Lower leg skin (tissue), 4 donors: ENCODE measurements around the gene AURKA. TPM values are rescaled to one million over a fixed set of nuclear protein-coding genes. Genes with fewer than 3 reads are reported as not detected.

Source experiments
- DNase-seq, 2 donors: peaks; one replicate each; pipeline ENCODE4 v3.0.0-alpha.2; 2019; ENCODE audit warnings: low spot score in 2 of 2
- H3K4me3 ChIP-seq: fragments of 200-600 bp; sonication (generic); 2 replicates; pipeline ENCODE4 v1.5.1; 2017; ENCODE audit warnings: mild to moderate bottlenecking, low read depth; ENCODE audit not compliant: poor library complexity, severe bottlenecking
- POLR2A ChIP-seq, 2 donors: fragments of 450-650 bp; IDR thresholded peaks; one replicate each; pipeline ENCODE4 v1.6.1; 2016 to 2017; ENCODE audit warnings: antibody characterized with exemption in 2 of 2, mild to moderate bottlenecking in 1 of 2, moderate library complexity in 1 of 2
- WGBS, 2 donors: methylation state at CpG; one replicate each; pipeline ENCODE4 v1.1.5; 2018; 5-methylcytosine and 5-hydroxymethylcytosine counted together
- intact Hi-C: fragments of 100-400 bp; cut with DNase I; formaldehyde crosslinking; loops from one replicate; pipeline ENCODE4 v1.15.0; 2023; ENCODE audit warnings: low total_unique reads
- total RNA-seq, 4 donors: library from RNA; depleted of rRNA; stranded (reverse); fragments of >200 nt; gene quantifications; one replicate each; pipeline ENCODE4 v1.1.0, GENCODE V29; 2016
- TF ChIP-seq, protein P1 (sequence below), 3 donors: fragments of 450-650 bp; IDR thresholded peaks; one replicate each; pipeline ENCODE4 v1.5.1; 2016; ENCODE audit warnings: antibody characterized with exemption in 3 of 3, mild to moderate bottlenecking in 3 of 3, moderate library complexity in 2 of 3

AURKA gene
- total RNA-seq, 4 donors from 2014 or later = 3.9 to 8.7 (median 5.9) TPM

DNA sequence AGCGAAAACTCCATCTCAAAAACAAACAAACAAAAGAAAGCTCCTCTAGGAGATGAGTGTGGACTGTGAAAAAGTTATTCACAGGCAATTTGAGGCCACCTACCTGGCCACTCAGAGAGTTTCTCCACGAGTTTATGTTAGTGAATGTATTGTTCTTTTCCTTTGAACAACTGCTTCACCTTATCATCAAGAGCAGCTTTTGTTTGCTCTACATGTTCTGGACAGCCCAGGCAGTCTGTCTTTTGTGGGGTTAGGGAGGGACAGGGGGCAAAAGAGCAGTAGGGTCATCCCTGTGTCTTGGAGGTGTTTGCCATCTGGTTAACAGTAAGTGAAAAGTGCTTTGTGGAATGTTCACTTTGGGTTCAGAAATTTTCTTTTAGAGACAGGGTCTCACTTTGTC is 28.0 kb upstream of the AURKA start:
- WGBS, 2 donors = 91 to 93% methylated on average over 2 of the region's 2 CpGs
- intact Hi-C loops = no loop called here
- no peak for TF ChIP-seq POLR2A (IDR thresholded peaks at IDR 0.05)
- TF ChIP-seq, protein P1, sequence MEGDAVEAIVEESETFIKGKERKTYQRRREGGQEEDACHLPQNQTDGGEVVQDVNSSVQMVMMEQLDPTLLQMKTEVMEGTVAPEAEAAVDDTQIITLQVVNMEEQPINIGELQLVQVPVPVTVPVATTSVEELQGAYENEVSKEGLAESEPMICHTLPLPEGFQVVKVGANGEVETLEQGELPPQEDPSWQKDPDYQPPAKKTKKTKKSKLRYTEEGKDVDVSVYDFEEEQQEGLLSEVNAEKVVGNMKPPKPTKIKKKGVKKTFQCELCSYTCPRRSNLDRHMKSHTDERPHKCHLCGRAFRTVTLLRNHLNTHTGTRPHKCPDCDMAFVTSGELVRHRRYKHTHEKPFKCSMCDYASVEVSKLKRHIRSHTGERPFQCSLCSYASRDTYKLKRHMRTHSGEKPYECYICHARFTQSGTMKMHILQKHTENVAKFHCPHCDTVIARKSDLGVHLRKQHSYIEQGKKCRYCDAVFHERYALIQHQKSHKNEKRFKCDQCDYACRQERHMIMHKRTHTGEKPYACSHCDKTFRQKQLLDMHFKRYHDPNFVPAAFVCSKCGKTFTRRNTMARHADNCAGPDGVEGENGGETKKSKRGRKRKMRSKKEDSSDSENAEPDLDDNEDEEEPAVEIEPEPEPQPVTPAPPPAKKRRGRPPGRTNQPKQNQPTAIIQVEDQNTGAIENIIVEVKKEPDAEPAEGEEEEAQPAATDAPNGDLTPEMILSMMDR (IDR thresholded peaks at IDR 0.05) = no peak
- no peak for DNase-seq
- no peak overlapping the region for H3K4me3 ChIP-seq

DNA sequence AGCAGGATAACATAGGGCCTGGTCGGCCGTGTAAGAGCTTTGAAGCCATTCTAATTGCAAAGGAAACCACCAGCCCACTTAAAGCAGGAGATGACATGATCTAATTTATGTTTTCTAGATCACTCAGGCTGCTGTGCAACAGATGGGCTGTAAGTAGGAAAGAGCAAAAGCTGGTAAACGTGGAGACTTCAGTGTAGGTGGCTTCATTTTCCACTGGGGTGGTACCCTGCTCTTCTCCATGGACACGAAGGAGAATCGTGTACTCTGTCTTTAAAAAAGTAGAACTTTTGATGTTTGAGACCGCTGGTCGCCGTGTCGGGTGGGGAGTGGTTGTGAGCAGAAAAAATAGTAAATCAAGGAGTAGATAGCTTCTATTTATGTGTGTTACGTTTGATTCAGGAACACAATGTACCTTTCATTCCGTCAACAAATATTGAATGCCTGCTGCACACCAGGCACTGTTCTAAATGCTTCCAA is 26.4 kb upstream of the AURKA start:
- DNase-seq = peak in 1 of 2 donors; percentile 77
- WGBS, 2 donors = 63 to 64% methylated on average over 11 of the region's 11 CpGs
- no peak overlapping the region for H3K4me3 ChIP-seq
- intact Hi-C loops = no loop called here
- no peak for TF ChIP-seq POLR2A (IDR thresholded peaks at IDR 0.05)
- TF ChIP-seq, protein P1 (IDR thresholded peaks at IDR 0.05) = no peak

DNA sequence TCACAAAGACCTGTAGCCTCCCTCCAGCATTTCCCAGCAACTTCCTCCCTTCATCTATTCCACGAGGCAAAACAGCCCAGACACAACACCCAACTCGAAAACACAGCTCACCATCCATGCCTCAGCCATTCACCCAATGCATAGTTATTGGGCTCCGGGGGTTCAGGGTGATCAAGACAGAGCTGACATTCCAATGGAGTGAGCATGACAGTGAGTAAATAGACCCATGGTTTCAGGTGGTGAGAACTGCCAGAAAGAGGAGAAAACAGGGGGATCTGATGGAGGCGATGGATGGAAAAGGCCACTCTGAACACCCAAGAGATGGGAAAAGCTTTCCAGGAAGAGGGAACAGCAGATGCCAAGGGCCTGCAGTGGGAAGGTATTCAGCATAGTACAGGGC is 25.9 kb upstream of the AURKA start:
- DNase-seq = peak in 1 of 2 donors; percentile 12
- intact Hi-C loops = no loop called here
- no peak overlapping the region for H3K4me3 ChIP-seq
- TF ChIP-seq, protein P1 (IDR thresholded peaks at IDR 0.05) = no peak
- no peak for TF ChIP-seq POLR2A (IDR thresholded peaks at IDR 0.05)
- 76 to 83% methylated on average over 4 of the region's 4 CpGs for WGBS, 2 donors

DNA sequence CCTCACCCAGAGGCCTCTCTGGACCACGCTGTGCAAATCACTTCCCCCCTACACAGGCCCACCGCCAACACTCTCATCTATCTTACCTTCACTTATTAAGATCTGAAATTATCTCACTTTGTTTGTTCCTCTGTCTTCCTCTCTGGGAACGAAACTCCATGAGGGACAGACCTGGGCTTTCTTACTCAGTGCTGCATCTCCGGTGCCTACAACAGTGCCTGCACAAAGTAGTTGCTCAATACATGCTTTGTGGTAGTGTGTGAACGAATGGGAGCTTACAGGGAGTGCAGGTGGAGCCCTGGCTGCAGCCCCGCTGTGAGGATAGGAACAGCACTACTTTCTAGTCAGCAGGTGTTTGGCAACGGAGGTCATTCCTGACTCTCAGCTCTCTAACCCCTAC is 25.4 kb upstream of the AURKA start:
- WGBS, 2 donors = 86 to 94% methylated on average over 7 of the region's 7 CpGs
- H3K4me3 ChIP-seq = no peak overlapping the region
- DNase-seq = peak in 1 of 2 donors; percentile 36
- TF ChIP-seq, protein P1 (IDR thresholded peaks at IDR 0.05) = no peak
- TF ChIP-seq POLR2A (IDR thresholded peaks at IDR 0.05) = no peak
- intact Hi-C loops = no loop called here

DNA sequence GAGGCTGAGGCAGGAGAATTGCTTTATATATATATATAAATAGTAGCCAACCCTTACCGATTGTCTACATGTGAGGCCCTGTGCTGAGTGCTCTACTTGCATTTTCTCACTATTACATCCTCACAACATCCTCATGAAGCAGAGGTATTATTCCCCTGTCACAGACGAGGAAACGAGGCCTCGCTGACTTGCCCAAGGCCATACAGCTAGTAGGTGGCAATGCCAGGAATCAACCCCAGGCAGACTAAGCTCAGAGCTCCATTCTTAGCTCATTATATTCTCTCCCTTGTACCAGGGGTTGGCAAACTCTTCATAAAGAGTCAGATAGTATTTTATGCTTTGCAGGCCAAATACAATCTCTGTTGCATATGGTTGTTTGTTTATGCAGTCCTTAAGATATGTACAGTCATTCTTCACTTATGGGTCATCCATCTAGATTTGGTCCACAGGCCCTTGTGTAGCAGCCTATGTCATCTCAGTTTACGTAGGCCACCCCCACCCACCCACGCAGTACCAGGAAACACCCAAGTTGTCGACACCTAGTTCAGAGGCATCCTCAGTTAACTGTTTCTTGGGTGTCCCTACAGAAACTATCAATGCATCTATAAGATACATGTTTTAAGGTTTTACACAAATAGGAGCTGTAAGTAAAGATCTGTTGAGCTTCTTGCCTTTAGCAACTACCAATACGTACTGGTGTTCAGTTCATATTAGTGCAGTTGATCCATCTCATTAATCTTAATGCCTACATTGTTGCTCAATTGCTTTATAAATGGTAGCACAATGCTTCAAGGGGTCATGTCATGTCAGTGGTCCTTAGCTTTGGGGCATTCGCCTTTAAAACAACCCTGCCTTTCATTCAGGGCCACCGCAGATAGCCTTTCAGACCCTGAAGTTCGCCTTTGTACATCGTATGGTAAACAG is 23.1 kb upstream of the AURKA start:
- whole genome bisulfite sequencing, 2 donors = 80 to 81% methylated on average over 12 of the region's 12 CpGs
- intact Hi-C loops = no loop called here
- H3K4me3 ChIP-seq = no peak overlapping the region
- peak in 1 of 2 donors; percentile 6 for DNase-seq
- TF ChIP-seq POLR2A (IDR thresholded peaks at IDR 0.05) = no peak
- TF ChIP-seq, protein P1 (IDR thresholded peaks at IDR 0.05) = no peak
